Measurements from ENCODE around the gene TNFRSF8.

DNA sequence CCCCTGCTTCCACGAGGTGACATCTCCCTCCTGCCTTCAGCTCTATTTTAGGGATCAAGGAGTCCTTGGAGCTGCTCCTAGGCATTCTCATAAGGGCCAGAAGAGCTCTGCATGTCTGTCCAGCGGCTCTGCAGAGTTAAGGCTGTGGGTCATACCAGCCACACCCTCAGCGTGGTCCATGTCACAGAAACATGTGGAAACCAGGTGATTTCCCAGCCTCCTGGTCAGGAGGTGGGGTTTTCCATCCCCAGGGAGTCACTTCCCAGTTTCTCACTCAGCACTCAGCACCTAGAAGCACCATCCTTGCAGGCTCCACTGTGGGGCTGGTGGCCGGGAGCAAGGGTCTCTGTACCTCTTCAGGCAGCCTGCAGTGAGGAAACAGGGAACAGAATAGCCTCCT, 102.2 kb downstream of the TNFRSF8 start:
- TF ChIP-seq CTCF (IDR thresholded peaks at IDR 0.05; ENCODE audit: low read depth, low read length, poor library complexity, severe bottlenecking) = no peak
- no peak for TF ChIP-seq EZH2phosphoT487 (IDR thresholded peaks at IDR 0.05; ENCODE audit: borderline replicate concordance, low read length)
